HG03060 (cell line): ENCODE measurements around the gene SCO2.

Experiments
- ATAC-seq: cut with Tn5 transposase; IDR thresholded peaks from one replicate; pipeline ENCODE4 v1.9.1; 2021; ENCODE audit warnings: low read depth, moderate number of reproducible peaks; ENCODE audit not compliant: unreplicated experiment

The SCO2 gene

GRCh38 chr22:50525104-50525857 lies at the start of gene SCO2:
SCO2 (minus strand) TSS chr22:50525598; CDS start chr22:50524411, 1,187 bp downstream.
- peak; percentile 32 for ATAC-seq

GRCh38 chr22:50574383-50574755 lies 49.0 kb upstream of the SCO2 start:
- ATAC-seq, result no peak

GRCh38 chr22:50573491-50574382 lies 48.3 kb upstream of the SCO2 start:
- no peak for ATAC-seq

GRCh38 chr22:50572965-50573364 lies 47.6 kb upstream of the SCO2 start:
- ATAC-seq, result no peak

- no peak for ATAC-seq
These were observed 46.1 kb upstream of the SCO2 start for GRCh38 chr22:50571264-50572175.

- no peak for ATAC-seq
These were observed 45.5 kb upstream of the SCO2 start for GRCh38 chr22:50570861-50571260.

- ATAC-seq, result no peak
These were observed 44.6 kb upstream of the SCO2 start for GRCh38 chr22:50569896-50570535.

GRCh38 chr22:50569041-50569459 lies 43.7 kb upstream of the SCO2 start:
- ATAC-seq, result no peak

- ATAC-seq, result no peak
These were observed 43.2 kb upstream of the SCO2 start for GRCh38 chr22:50568626-50569025.

- no peak for ATAC-seq
These were observed 42.4 kb upstream of the SCO2 start for GRCh38 chr22:50567721-50568252.

- ATAC-seq, result no peak
These were observed 38.9 kb upstream of the SCO2 start for GRCh38 chr22:50564289-50564688.

- ATAC-seq, result no peak
These were observed 38.2 kb upstream of the SCO2 start for GRCh38 chr22:50563413-50564160.

GRCh38 chr22:50562523-50563412 lies 37.4 kb upstream of the SCO2 start, which contains the start of gene SYCE3:
SYCE3 (minus strand) TSS chr22:50562919; CDS start chr22:50556405, 6,514 bp downstream.
- ATAC-seq, result peak; percentile 73

- ATAC-seq, result no peak
These were observed 36.3 kb upstream of the SCO2 start for GRCh38 chr22:50561401-50562358.

- ATAC-seq, result no peak
These were observed 34.6 kb upstream of the SCO2 start for GRCh38 chr22:50560034-50560433.

GRCh38 chr22:50556703-50557102 lies 31.3 kb upstream of the SCO2 start:
- no peak for ATAC-seq

GRCh38 chr22:50553310-50553709 lies 27.9 kb upstream of the SCO2 start:
- ATAC-seq, result no peak
